ENCODE results near the gene PAPOLB.

The PAPOLB gene

DNA sequence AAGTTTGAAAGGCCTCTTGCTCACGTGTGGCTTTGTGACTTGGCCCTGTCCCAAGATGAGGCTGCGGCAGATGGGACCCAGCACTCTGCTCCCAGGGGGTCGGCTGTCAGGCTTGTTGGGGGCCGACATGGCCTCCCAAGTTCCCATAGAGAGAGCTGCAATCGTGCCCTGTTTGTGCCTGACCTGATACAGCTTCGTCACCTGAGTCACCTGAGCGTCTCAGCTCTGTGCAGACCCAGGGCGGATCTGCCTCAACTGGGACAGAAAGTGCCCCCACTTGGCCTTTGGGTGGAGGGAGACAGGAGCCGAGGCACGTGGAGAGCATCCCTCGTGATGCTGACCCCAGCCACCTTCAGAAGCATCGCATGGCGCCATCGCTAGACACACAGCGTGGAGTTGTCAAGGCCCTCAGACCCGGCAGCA lies 21.7 kb downstream of the PAPOLB start:
- DNase-seq, result no peak

DNA sequence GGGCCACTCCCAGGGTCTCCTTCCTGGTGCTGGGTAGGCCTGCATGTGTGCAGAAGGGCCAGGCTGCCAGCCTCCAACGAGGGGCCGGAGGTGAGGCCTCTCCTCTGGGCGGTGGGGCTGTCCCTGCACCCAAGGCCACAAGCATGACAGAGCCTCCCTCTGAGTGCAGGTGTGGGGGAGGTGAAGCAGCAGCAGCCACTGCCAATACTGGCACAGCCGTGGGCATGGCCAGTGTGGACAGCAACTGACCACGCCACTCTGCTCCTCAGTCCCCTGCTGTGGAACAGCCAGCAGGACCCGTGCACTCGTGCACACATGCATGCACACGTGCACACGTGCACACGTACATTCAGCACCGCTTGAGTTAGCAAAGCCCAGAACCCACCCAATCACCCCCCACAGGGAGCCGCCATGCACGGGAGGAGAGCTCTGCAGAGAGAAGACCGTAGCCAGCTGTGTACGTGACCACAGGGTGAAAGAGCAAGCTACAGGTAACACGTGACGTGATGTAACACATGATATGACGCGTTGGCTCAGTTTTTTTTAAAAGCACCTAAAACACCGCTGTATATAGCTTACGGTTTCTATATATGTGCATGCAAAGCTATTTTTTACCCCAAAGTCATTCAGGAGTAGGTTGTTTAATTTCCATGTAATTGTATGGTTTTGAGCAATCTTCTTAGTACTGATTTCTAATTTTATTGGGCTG lies 23.1 kb downstream of the PAPOLB start:
- DNase-seq, result no peak

DNA sequence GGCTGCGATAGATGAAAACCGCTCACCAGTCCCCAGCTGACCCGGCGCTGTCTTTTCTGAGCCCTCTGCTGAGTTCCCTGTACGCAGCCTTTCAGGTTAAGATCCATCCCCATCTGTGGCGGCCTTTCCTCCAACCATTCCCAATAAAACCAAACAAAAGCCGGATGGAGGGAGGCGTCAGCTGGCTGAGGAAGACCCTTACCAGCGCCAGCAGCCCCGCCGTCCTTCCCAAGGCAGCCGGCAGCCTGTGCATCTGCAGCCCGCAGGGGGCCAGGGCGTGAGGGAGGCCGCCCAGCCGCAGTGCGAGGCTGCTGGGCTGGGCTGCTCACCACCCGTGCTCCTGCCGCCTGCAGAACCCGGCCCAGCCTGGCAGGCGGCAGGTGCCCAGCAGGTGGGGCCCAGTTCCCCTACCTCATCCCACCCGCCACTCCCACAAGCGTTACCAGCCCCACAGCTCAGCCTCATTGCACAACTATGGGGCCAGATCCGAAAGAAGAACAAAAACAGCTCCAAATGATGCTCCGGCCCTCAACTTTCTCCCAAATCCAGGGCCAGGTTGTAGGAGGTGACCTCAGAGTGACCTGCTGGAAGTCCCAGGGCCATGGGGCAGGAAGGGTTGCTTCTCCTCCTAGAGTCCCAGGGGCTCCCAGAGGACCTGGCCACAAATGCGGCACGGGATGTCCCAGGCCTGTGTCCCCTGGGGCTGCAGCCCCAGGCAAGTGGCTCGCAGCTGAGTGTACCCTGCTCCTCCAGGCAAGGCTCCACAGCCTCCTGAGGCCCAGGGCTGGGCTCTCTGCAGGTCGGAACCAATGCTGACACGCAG lies 23.8 kb downstream of the PAPOLB start:
- DNase-seq, result no peak

DNA sequence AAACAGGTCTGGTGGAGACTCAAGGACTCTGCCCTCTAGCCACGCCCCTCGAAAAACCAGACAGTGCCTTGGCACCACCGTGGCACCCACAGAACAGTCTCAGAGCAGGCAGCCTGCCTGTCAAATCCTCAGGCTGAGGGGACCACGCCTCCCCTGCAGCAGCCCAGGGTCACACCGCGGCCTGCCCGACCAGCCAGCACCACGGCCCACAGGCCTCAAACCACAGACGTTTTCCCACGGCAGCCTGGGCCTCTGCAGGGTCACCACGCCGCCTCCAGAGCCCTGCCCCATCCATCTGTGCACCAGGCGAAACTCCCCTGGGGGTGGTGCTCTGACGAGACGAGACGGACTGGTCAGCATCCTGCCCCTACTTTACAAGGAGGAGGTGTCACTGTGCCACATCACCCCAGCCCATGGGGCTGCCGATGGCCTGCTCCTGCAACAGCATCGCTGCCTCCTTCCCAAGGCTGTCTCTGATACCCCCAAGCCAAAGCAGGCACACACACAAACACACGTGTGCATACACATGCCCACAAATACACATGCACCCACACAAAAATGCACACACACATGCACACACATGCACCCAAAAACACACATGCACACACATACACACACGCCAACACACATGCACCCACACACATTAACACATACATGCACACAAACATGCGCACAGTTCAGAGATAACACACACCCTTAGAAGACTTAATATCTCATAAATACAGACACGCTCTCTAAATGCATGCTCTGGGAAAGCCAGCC lies 24.6 kb downstream of the PAPOLB start:
- DNase-seq, result no peak

DNA sequence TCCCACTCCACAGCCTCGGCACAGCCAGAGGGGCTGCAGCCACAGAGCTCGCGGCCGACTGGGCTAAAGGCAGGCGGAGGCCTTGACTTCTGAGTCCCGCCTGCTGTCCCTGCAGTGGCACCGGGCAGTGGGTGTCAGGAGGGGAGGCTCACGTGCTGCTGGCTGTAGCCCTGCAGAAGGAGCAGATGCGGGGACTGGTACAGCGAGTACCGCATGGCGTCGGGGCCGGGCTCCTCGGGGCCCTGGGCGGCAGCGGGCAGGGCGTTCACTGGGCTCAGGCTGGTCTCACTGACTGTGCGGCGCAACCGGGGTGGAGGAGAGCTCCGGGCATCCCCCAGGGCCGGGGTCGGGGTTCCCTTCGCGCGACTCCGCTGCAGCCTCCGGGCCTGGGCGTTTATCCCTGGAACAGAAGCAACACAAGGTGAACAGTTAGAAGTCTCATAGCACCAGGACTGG lies 25.6 kb downstream of the PAPOLB start:
- DNase-seq, result no peak

DNA sequence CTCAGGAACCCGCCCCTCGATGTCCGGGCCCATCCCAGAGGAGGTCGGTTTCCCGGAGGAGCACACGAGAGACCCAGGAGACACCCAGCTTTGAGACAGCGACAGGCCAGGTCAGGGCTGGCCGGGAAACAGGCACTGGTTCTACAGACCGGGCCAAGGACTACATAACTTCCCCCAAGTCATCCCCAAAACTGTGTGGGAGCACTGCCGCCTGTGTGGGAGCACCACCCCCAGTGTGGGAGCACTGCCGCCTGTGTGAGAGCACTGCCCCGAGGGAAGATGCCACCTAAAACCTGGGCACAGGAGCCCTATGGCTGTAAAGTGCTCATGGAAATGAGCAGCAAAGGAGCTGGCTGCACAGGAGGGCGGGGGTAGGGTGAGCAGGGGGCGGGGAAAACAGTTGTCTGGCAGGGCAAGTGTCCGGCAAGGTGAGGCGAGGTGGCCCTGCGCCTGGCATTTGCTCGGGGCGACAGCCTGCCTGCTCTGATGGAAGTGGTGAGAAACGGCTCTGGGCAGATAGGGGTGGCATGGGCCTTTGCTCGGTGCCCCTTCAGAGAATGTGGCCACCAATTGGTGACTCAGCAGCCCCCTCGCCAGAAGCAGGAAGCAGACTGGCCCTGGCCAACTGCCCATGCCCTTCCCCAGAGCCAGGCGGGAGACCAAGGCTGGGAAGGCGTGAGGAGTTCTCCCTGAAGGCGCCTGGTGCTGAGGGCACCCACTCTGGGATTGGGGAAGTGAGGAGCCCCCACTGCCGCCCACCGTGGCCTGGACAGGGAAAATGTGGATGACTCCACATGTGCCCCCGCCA lies 26.2 kb downstream of the PAPOLB start:
- no peak for DNase-seq

DNA sequence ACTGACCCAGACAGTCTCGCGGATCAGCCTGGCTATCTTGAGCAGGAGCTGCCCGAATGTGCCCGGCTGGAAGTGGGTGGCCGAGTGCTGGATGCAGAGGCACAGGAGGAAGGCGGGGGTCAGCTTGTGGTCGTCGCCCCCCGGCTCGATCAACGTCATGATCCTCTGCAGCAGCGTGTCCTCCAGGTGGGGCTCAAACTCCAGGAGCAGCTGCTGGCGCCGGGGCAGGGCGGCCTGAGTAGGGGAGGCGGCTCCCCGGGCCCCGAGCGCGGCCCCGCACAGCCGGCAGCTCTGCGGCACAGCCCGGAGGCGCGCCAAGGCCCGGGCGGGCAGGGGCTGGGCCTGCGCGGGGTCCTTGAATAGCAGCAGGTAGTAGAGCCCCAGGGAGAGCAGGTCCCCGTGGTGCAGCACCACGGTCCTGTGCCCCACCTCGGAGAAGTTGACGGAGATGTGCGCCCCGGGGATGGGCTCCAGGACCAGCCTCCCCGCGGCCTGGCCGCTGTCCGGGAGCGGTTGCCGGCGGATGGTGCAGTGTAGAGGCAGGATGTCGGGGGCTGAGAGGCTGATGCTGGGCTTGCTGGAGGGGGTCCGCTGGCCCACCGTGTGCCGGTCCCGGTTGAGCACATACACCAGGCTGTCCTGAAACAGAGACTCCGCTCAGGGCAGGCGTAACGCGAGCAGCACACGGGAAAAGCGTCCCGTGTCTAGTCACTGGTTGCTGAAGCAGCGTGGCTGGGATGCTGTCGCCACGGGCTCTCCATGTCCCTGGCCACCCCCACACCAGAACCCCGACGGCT lies 27.0 kb downstream of the PAPOLB start:
- no peak for DNase-seq

DNA sequence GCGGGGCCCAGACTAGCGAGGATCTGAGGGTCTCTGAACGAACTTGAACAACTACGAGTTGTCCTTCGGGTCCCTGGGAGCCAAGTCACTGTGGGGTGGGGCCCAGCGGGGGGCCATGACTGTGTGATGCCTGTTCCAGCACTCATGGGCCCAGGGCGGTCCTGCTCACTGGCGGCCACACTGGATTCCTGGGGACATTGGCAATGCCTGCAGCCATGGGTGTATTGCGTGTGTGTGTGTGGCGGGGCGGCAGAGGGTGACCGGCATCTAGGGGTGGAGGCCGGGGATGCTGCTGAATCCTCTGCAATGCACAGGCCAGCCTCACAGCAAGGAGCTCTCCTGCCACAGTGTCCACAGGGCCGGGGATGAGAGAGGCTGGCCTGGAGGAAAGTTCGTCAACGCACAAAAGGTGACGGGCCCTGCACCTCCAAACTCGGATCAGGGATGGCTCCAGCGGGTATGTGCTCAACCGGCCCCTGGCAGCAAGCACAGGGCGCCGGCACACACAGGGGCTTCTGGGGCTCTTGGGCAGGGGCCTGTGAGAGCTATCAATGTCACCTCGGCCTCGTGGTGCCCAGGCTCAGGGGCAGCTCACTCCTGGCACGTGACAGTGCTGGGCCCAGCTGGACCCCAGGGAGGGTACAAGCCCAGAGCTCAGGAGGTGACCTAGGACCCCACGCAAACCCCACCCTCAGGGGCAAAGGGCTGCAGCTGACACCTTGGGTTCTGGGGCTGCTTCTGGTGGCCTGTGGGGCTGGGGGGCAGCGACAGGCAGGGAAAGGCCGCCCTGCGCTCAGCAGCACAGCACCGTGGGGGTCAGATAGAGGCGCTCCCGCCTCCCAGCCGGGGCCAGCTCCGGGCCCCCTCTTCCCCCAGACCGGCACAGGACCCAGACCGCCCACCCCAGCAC lies 27.9 kb downstream of the PAPOLB start:
- no peak for DNase-seq

DNA sequence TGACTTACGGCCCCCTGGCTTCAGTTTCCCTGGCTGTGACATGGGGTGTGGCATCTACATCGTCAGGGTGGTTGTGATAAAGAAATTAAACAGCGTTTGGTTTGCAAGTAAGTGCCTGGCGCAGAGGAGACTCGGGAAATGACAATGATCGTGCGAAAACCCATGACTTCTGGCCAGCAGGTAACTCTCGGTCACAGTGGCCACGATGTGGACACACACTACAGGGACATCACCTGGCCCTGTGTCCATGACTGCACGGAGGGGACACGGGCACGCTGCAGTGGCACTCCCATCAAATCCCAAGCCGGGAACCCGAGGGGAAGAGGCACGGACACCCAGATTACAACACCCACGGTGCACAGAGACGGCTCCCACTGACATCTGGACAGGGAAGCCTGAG lies 28.7 kb downstream of the PAPOLB start:
- DNase-seq, result no peak

DNA sequence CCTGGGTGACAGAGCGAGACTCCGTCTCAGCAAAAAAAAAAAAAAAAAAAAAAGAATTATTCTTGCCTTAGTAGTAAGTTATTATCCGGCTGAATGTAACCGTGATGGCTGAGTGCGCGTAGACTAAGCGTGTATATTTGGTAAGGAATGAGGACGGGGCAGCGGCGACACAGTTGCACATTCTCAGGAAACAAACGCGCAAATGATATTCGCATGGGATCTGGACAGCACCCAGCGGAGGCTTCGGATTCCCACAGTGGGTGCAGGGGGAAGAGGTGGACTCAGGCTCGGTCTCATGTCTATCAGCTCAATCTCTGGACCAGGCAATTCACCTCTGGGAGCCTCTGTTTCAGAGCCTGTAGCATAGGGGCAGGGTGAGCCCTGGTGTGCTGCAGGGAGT lies 29.1 kb downstream of the PAPOLB start:
- DNase-seq, result no peak

DNA sequence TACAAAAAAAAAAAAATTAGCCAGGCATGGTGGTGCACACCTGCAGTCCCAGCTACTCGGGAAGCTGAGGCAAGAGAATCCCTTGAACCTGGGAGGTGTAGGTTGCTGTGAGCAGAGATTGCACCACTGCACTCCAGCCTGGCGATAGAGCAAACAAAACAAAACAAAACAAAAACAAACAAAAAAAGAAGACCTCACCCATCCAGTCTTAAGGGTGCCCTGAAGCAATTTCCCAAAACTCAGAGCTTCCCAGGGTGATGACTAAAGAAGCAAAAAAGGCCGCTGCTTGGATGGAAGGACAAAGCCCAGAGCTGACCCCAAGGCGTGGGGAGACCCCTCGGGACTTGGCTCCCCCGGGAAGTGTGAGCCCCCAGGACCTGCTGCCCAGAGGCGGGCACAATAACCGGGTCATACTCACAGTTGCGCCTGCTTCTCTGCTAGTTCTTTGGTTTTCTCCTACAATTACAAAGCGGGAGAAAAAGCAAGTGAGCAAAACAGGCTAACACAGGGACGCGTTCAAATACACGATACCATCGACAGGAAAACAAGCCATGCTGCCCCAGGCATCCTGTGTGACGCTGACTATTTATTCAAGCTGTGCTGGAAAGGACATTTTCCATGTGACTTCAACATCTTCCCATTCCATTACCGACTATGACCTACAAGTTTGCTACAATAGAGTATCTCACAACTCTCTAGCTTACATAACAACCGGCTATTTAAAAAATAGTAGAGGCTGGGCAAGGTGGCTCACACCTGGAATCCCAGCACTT lies 29.9 kb downstream of the PAPOLB start:
- no peak for DNase-seq

DNA sequence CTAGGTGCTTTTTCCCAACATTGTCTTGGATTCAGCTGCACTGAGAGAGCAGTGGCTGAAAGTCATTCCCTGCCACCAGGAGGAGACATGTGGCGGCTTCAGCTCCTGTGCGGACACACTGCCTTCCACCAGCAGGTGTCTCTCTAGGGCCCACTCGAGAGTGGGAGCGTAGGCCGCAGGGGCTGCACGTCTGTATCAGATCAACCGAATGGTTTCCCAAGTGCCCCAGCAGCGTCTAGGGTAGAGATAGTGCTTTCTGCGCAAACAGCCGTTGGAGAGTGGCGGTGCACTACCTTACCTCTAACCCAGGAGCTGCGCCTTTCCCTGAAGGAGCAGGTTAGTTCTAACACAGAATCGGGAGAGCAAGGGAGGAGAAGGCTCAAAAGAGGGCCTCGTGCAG lies 31.7 kb downstream of the PAPOLB start:
- no peak for DNase-seq

DNA sequence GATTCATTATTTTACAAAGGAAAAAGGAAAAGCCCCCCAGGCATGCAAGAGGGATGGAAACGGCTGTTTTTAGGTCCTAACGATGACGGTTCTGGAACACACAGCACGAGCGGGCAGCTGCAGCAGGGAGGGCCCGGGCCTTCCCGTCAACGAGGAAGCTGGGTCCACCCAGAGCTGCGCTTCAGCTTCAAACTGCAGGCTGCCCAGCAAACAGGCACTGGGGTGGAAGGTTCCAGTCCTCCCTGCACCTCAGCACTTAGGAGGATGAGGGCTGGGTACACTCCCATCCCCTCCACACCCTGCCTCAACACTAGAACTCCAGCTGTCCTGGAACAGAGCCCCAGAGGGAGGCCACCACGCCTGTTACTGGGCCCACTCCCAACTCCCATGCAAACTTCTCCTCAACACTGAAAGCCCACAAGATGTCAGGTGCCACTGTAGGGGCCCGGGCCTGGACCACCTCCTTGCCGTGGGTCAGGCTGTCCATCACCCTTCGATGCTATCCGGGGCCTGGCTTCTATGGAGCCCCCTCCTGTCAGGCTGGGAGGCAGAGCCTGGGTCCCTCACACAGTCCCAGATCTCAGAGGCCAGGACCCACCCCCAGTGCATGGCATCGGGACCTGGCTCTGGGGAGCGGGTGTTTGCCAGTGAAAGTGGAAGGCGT lies 33.0 kb downstream of the PAPOLB start:
- no peak for DNase-seq

DNA sequence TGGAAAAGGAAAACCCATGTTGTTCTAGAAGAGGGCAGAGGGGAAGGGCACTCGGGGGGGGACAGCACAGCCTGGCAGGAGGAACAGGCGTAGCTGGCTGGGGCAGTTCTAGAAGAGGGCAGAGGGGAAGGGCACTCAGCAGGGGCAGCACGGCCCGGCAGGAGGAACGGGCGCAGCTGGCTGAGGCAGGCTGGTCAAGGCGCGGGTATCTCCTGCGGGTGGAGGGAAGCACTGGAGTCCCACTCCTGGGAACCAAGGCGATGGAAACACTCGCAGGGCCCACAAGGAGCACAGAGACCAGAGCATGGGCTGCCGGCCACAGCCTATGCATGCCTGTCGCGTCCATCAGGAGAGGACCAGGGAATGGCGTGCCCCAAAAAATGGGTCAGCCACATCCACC lies 36.7 kb downstream of the PAPOLB start:
- DNase-seq, result no peak

DNA sequence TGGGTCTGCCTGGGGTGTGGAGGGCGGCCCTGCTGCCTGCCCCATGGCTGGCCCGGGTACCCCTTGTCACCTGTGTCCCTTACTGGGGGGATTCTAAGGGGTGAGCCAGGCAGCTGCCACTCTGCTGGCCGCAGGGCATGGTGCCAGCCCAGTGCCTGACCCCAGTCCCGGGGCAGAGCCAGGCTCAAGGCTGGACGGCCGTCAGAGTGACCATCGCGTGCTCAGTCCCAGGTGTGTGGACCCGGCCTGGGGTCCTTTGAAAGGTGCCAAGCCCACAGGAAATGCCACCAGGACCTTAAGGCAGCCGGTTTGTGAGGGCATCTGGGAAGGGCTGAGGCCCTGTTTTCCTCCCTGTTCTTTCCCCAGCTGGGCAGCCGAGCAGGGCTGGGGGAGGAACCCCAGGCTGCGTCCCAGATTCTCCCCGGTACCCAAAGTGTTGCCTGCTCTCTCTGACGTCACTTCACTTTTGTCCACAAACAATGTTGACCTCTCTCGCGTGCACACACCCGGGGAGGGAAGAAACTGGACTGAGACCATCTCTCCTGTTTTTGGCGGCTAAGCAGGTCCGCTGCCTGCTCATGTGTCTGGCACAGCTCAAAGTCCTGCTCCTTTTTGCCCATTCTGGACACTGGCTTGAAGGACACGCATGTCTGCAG lies 37.6 kb downstream of the PAPOLB start:
- DNase-seq, result no peak

DNA sequence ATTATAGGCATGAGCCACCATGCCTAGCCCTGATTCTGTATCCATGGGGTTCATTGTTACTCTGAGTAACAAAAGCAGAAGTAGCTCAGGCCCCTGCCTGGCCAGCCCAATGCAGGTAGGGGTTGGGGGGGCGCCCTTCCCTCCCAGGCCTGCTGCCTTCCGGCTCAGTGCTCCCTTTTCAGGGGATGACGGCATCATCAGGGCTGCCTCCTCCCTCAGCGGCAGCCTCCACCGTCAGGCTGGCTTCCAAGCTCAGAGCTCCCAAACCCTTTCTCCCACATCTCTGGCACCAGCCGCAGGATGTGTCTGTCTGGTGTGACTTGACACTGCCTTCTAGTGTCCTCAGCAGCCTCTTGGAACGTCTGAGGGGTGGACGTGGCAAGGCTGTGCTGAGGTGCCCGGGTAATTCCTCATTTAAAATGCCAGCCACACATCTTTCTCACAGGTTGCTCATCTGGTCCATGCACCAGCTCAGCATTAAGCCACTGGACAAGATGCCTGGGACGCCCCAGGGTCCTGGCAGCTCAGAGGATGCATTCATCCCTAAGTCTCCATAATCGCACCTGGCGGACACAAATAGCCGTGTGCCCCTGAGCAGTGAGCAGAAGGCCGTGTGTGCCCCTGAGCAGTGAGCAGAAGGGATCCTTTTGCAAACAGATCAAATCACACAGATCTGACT lies 38.2 kb downstream of the PAPOLB start:
- no peak for DNase-seq

DNA sequence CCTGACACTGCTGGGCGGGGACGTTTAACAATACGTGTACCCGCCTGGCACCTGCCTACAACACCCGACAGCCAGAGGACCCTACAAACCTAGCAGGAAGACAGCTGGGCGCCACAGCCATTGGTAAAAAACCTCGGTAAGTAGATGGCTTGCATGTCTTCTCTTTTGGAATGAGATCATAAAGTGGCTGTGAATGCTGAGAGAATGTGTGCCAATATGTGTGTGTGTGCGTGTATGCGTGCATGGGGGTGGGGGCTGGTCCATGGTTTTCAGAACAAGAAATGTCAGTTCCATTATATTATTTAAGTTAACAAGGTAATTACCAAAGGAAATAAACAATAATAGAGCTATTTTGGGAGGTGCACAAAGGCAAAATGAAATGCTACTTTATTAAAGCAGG lies 39.2 kb downstream of the PAPOLB start:
- no peak for DNase-seq

DNA sequence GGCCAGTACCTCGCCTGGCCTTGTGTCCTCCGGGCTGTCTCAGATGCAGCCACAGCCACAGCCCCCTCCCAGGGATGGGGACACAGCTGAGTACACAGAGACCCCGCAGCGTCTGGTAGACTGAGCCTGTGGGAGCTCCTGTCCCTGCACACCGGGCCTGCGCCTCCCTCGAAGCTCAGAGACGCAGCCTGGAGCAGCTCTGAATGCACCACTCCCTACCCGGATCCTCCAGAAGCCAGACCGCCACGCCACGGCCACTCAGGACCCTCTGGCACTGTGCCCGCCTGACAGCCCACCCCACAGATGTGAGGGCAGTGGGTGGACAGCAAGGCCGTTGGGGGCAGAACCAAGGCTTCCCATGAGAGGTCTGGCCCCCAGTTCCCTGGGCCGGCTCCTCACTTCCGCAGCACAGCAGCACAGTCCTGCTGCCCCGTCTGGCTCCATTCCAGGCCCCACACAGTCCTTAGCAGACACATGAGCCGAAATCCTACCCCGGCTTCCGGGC lies 40.8 kb downstream of the PAPOLB start:
- no peak for DNase-seq

Data from activated CD4-positive, CD25-positive, alpha-beta regulatory T cell (primary cell).